CD4-positive, CD25-positive, alpha-beta regulatory T cell (primary cell): ENCODE results near the gene NSUN7. TPM values are rescaled to one million over a fixed set of nuclear protein-coding genes. Genes with fewer than 3 reads are reported as not detected.

ENCODE experiments used
- ATAC-seq, 2 donors: fragments of 150-1000 bp; cut with Tn5 transposase; one replicate each; pipeline ENCODE4 v1.10.0; 2021; ENCODE audit warnings: low read depth in 2 of 2, moderate number of reproducible peaks in 2 of 2, moderate library complexity in 1 of 2
- DNase-seq, 3 donors: peaks; one replicate each; pipeline versions ENCODE4 v3.0.0 to v3.0.0-alpha.2; 2012 to 2022; ENCODE audit warnings: mixed read lengths in 1 of 3
- H3K27ac ChIP-seq: one replicate; pipeline ENCODE4 v1.7.0; 2013; ENCODE audit warnings: mild to moderate bottlenecking, low read length; ENCODE audit not compliant: insufficient read depth, poor library complexity, severe bottlenecking
- H3K27me3 ChIP-seq: one replicate; pipeline ENCODE4 v1.7.0; 2013; ENCODE audit warnings: low read length; ENCODE audit not compliant: control insufficient read depth, insufficient read depth
- H3K36me3 ChIP-seq: one replicate; pipeline ENCODE4 v1.7.0; 2013; ENCODE audit warnings: mild to moderate bottlenecking, low read length, moderate library complexity; ENCODE audit not compliant: control insufficient read depth, insufficient read depth
- H3K4me1 ChIP-seq: 2 replicates; pipeline ENCODE4 v1.7.0; 2013; ENCODE audit warnings: mild to moderate bottlenecking, low read length; ENCODE audit not compliant: insufficient read depth, control insufficient read depth, poor library complexity, severe bottlenecking
- H3K4me3 ChIP-seq: one replicate; pipeline ENCODE4 v1.7.0; 2013; ENCODE audit warnings: low read depth, mild to moderate bottlenecking, low read length, moderate library complexity
- H3K9me3 ChIP-seq, 2 experiments: 1 replicate in 1 of 2; 2 replicates in 1 of 2; pipeline ENCODE4 v1.7.0; 2013; ENCODE audit warnings: low read length in 2 of 2, mild to moderate bottlenecking in 1 of 2, moderate library complexity in 1 of 2; ENCODE audit not compliant: control insufficient read depth in 2 of 2
- H3K27ac Mint-ChIP-seq, 3 donors: one replicate each; pipeline ENCODE4 v1.8.0; 2020 to 2022; ENCODE audit warnings: mild to moderate bottlenecking in 3 of 3, mixed read lengths in 3 of 3, moderate library complexity in 2 of 3
- H3K27me3 Mint-ChIP-seq: one replicate; pipeline ENCODE4 v1.8.0; 2022; ENCODE audit warnings: mild to moderate bottlenecking, mixed read lengths
- H3K36me3 Mint-ChIP-seq: one replicate; pipeline ENCODE4 v1.8.0; 2020; ENCODE audit warnings: mixed read lengths
- H3K4me1 Mint-ChIP-seq, 4 donors: one replicate each; pipeline ENCODE4 v1.8.0; 2020 to 2022; ENCODE audit warnings: mixed read lengths in 4 of 4, mild to moderate bottlenecking in 1 of 4
- H3K4me3 Mint-ChIP-seq, 4 donors: one replicate each; pipeline ENCODE4 v1.8.0; 2020 to 2022; ENCODE audit warnings: mild to moderate bottlenecking in 4 of 4, mixed read lengths in 4 of 4, moderate library complexity in 3 of 4
- H3K9me3 Mint-ChIP-seq, 7 donors: one replicate each; pipeline ENCODE4 v1.8.0; 2020 to 2022; ENCODE audit warnings: mixed read lengths in 7 of 7, mild to moderate bottlenecking in 3 of 7, moderate library complexity in 2 of 7
- polyA plus RNA-seq, 4 donors: library from polyadenylated mRNA; unstranded; fragments of 300-500 nt; fragmentation: Illumina TruSeq; gene quantifications; one replicate each; pipeline ENCODE4 v1.2.3, GENCODE V29; 2021
- total RNA-seq: library from RNA; stranded (reverse); gene quantifications from one replicate; pipeline ENCODE4 v1.2.3, GENCODE V29; 2022

NSUN7 gene
- total and polyA plus RNA-seq, 5 donors from 2014 or later, result 0.59 TPM; not detected in 4

- no peaks in the 10 kb centered on the region for H3K36me3 Mint-ChIP-seq
- ATAC-seq (no peak), DNase-seq (no peak)
- H3K27ac Mint-ChIP-seq, result no peak overlapping the region
- no peaks in the 10 kb centered on the region for H3K9me3 Mint-ChIP-seq
- Histone ChIP-seq H3K27ac (no peak overlapping the region), H3K27me3 (no peaks in the 10 kb centered on the region), H3K4me3 (no peak overlapping the region), H3K4me1 (no peaks in the 10 kb centered on the region), H3K36me3 (no peaks in the 10 kb centered on the region), H3K9me3 (no peaks in the 10 kb centered on the region)
- H3K27me3 Mint-ChIP-seq, result peaks cover 10% of the 10 kb centered on the region
- H3K4me3 Mint-ChIP-seq, result no peak overlapping the region
- H3K4me1 Mint-ChIP-seq, result no peaks in the 10 kb centered on the region
Measured at GRCh38 chr4:40842725-40843423, 93.1 kb downstream of the NSUN7 start.

GRCh38 chr4:40843696-40844095, 93.9 kb downstream of the NSUN7 start:
- Histone ChIP-seq H3K36me3 (no peaks in the 10 kb centered on the region), H3K4me3 (no peak overlapping the region), H3K4me1 (no peaks in the 10 kb centered on the region), H3K9me3 (no peaks in the 10 kb centered on the region), H3K27ac (no peak overlapping the region), H3K27me3 (no peaks in the 10 kb centered on the region)
- DNase-seq, result peak in 2 of 3 donors; percentile 13 to 61
- Mint-ChIP-seq H3K4me3 (no peak overlapping the region), H3K27ac (no peak overlapping the region), H3K9me3 (no peaks in the 10 kb centered on the region), H3K27me3 (peaks cover 13% of the 10 kb centered on the region), H3K4me1 (no peaks in the 10 kb centered on the region), H3K36me3 (no peaks in the 10 kb centered on the region)
- peak; percentile 38 to 59 for ATAC-seq

DNA sequence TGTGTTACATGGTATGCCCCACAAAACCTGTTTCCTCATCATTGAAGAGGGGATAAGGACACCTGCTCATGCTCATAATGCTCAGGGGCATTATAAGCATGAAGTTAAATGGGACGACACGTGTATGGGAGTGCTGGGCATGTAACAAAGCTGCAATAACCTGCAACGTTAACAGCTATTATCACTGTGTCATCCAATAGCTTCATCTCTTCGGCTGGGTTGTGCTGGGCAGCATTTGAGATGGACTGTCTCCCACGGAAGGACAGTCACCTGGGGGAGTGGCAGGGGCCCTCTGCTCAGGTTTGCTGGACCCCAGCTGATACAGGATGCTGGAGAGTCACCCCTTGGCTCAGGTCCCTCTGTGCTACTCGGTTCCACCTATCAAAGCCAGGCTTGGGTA, 94.5 kb downstream of the NSUN7 start:
- no peak overlapping the region for H3K4me3 Mint-ChIP-seq
- no peaks in the 10 kb centered on the region for H3K4me1 Mint-ChIP-seq
- H3K27me3 Mint-ChIP-seq, result peaks cover 16% of the 10 kb centered on the region
- no peaks in the 10 kb centered on the region for H3K36me3 ChIP-seq
- ATAC-seq (no peak), DNase-seq (no peak)
- H3K9me3 Mint-ChIP-seq, result no peaks in the 10 kb centered on the region
- no peaks in the 10 kb centered on the region for H3K9me3 ChIP-seq
- H3K27ac ChIP-seq, result no peak overlapping the region
- no peak overlapping the region for H3K27ac Mint-ChIP-seq
- H3K4me1 ChIP-seq, result no peaks in the 10 kb centered on the region
- no peaks in the 10 kb centered on the region for H3K36me3 Mint-ChIP-seq
- no peaks in the 10 kb centered on the region for H3K27me3 ChIP-seq
- no peak overlapping the region for H3K4me3 ChIP-seq

- Mint-ChIP-seq H3K36me3 (no peaks in the 10 kb centered on the region), H3K27me3 (peaks cover 22% of the 10 kb centered on the region), H3K27ac (no peak overlapping the region), H3K4me3 (no peak overlapping the region), H3K4me1 (no peaks in the 10 kb centered on the region), H3K9me3 (no peaks in the 10 kb centered on the region)
- H3K27me3 ChIP-seq, result no peaks in the 10 kb centered on the region
- no peaks in the 10 kb centered on the region for H3K9me3 ChIP-seq
- ATAC-seq, result no peak
- no peaks in the 10 kb centered on the region for H3K4me1 ChIP-seq
- no peak for DNase-seq
- H3K27ac ChIP-seq, result no peak overlapping the region
- H3K4me3 ChIP-seq, result no peak overlapping the region
- no peaks in the 10 kb centered on the region for H3K36me3 ChIP-seq
Measured at GRCh38 chr4:40845154-40845835, 95.5 kb downstream of the NSUN7 start.

GRCh38 chr4:40846532-40846931, 96.8 kb downstream of the NSUN7 start:
- Mint-ChIP-seq H3K9me3 (no peaks in the 10 kb centered on the region), H3K4me1 (no peaks in the 10 kb centered on the region), H3K4me3 (no peak overlapping the region), H3K36me3 (no peaks in the 10 kb centered on the region), H3K27me3 (peaks cover 16% of the 10 kb centered on the region), H3K27ac (no peak overlapping the region)
- no peaks in the 10 kb centered on the region for H3K36me3 ChIP-seq
- no peaks in the 10 kb centered on the region for H3K4me1 ChIP-seq
- peaks cover 2% of the 10 kb centered on the region for H3K27me3 ChIP-seq
- no peak overlapping the region for H3K4me3 ChIP-seq
- ATAC-seq (no peak), DNase-seq (no peak)
- H3K9me3 ChIP-seq, result no peaks in the 10 kb centered on the region
- no peak overlapping the region for H3K27ac ChIP-seq

DNA sequence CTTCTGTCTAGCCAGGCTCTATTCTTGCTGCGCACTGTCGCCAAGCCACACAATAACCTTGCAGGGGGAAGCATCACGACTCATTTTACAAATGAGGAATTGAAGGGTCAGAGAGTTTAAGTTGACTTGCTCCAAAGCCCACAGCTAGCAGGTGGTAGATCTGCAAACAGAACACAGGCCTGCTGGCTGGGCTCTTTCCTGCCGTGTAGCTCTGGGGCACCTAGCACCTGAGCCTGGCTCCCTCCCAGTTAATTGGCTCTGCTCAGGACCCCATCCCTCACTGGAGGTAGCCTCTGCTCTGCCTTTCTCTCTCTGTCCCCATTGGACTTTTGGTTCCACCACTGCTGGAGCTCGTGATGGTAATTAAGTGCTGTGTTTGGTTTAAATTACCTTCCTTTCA, 98.5 kb downstream of the NSUN7 start:
- no peaks in the 10 kb centered on the region for H3K36me3 ChIP-seq
- DNase-seq (no peak), ATAC-seq (no peak)
- H3K4me1 ChIP-seq, result no peaks in the 10 kb centered on the region
- H3K9me3 Mint-ChIP-seq, result no peaks in the 10 kb centered on the region
- no peak overlapping the region for H3K27ac ChIP-seq
- no peak overlapping the region for H3K4me3 ChIP-seq
- H3K4me1 Mint-ChIP-seq, result no peaks in the 10 kb centered on the region
- H3K27me3 ChIP-seq, result peaks cover 2% of the 10 kb centered on the region
- no peak overlapping the region for H3K4me3 Mint-ChIP-seq
- H3K27ac Mint-ChIP-seq, result no peak overlapping the region
- peaks cover 3% of the 10 kb centered on the region for H3K36me3 Mint-ChIP-seq
- no peaks in the 10 kb centered on the region for H3K9me3 ChIP-seq
- peaks cover 25% of the 10 kb centered on the region for H3K27me3 Mint-ChIP-seq

GRCh38 chr4:40848940-40849339, 99.2 kb downstream of the NSUN7 start:
- H3K4me1 Mint-ChIP-seq, result no peaks in the 10 kb centered on the region
- H3K36me3 ChIP-seq, result no peaks in the 10 kb centered on the region
- peaks cover 3% of the 10 kb centered on the region for H3K36me3 Mint-ChIP-seq
- H3K27me3 ChIP-seq, result peaks cover 2% of the 10 kb centered on the region
- ATAC-seq (no peak), DNase-seq (no peak)
- no peaks in the 10 kb centered on the region for H3K9me3 ChIP-seq
- no peaks in the 10 kb centered on the region for H3K4me1 ChIP-seq
- no peak overlapping the region for H3K27ac Mint-ChIP-seq
- no peak overlapping the region for H3K4me3 ChIP-seq
- peaks cover 29% of the 10 kb centered on the region for H3K27me3 Mint-ChIP-seq
- H3K27ac ChIP-seq, result no peak overlapping the region
- H3K9me3 Mint-ChIP-seq, result no peaks in the 10 kb centered on the region
- H3K4me3 Mint-ChIP-seq, result no peak overlapping the region

DNA sequence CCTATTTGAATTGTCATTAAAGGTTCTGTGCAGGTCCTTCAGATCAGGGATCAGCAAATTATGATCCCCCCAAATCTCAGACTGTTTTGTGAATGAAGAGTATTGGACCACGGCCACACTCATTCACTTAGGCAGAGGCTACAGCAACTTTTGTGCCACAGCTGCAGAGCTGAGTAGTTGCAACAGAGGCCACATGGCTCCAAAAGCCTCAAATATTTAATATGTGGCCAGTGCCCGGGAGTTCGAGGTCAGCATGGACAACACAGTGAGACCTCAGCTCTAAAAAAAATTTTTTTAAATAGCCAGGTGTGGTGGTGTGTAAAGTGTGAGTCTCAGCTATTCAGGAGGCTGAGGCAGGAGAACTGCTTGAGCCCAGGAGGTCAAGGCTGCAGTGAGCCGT, 100.7 kb downstream of the NSUN7 start:
- H3K36me3 ChIP-seq, result no peaks in the 10 kb centered on the region
- no peaks in the 10 kb centered on the region for H3K4me1 ChIP-seq
- DNase-seq (no peak), ATAC-seq (no peak)
- Mint-ChIP-seq H3K27me3 (peaks cover 39% of the 10 kb centered on the region), H3K4me3 (no peak overlapping the region), H3K36me3 (peaks cover 3% of the 10 kb centered on the region), H3K27ac (no peak overlapping the region), H3K9me3 (no peaks in the 10 kb centered on the region), H3K4me1 (no peaks in the 10 kb centered on the region)
- H3K4me3 ChIP-seq, result no peak overlapping the region
- no peak overlapping the region for H3K27ac ChIP-seq
- H3K9me3 ChIP-seq, result no peaks in the 10 kb centered on the region
- peaks cover 6% of the 10 kb centered on the region for H3K27me3 ChIP-seq
